ENCODE results near the gene CFHR2.

CFHR2 gene

DNA sequence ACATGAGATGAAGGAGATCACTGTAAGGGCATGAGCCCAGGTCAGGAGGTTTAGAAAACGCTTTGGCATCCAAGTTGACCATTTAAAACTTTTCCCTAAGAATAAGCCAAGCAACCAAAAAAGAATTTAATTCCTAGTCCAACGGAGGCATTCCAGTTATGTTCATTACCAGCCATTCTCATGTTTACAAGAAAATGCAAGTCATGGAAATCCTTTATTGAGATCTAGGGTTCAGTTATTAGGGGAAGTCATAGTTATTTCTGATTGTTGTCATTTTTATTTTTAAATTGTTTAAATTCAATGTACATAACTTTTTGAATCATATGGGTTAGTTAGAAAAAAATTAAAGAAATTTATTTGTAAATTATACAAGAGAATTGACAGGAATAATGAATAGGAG is 58.3 kb downstream of the CFHR2 start:
- no peak for DNase-seq (ENCODE audit: low read depth)

- DNase-seq (ENCODE audit: low read depth): no peak
Measured at GRCh38 chr1:197003132-197003531, 59.6 kb downstream of the CFHR2 start.

DNA sequence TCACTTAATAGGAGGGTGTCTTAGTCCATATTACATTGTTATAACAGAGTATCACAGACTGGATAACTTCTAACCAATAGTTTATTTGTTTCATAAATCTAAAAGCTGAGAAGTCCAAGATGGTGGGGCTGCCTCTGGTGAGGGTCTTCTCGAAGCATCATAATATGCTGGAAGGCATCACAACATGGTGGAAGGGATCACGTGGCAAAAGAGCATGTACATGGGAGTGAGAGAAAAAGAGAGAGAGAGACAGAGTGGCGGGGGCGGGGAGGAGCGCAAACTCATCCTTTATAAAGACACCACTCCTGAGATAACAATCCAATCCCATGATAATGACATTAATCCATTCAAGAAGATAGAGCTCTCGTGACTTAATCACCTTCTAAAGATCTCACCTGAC is 65.3 kb downstream of the CFHR2 start:
- DNase-seq (ENCODE audit: low read depth): no peak
